OCI-LY1 (cell line): ENCODE data around the gene VPS36.

Experiments used
- H2AFZ ChIP-seq: fragments of 200-600 bp; sonication (generic), shearing (Covaris generic); 2 replicates; pipeline ENCODE4 v1.6.0; 2014; ENCODE audit warnings: antibody characterized with exemption, mild to moderate bottlenecking, low read length
- H3F3A ChIP-seq: fragments of 200-600 bp; sonication (generic), shearing (Covaris generic); 2 replicates; pipeline ENCODE4 v1.6.0; 2014; ENCODE audit warnings: mild to moderate bottlenecking, antibody characterized with exemption, low read length, moderate library complexity; ENCODE audit not compliant: insufficient read depth
- H3K27ac ChIP-seq: fragments of 200-600 bp; sonication (generic); 2 replicates; pipeline ENCODE4 v1.5.1; 2014; ENCODE audit warnings: low read length, mixed run types, mild to moderate bottlenecking, low read depth; ENCODE audit not compliant: poor library complexity, severe bottlenecking
- H3K27me3 ChIP-seq: fragments of 200-600 bp; sonication (generic); 2 replicates; pipeline ENCODE4 v1.6.0; 2014; ENCODE audit warnings: antibody characterized with exemption, mild to moderate bottlenecking, low read length, moderate library complexity; ENCODE audit not compliant: insufficient read depth
- H3K36me3 ChIP-seq: fragments of 200-600 bp; sonication (generic); 2 replicates; pipeline ENCODE4 v1.6.1; 2014; ENCODE audit warnings: mild to moderate bottlenecking, antibody characterized with exemption, low read length, moderate library complexity, mixed read lengths; ENCODE audit not compliant: insufficient read depth
- H3K4me1 ChIP-seq: fragments of 200-600 bp; sonication (generic); 2 replicates; pipeline ENCODE4 v1.5.1; 2014; ENCODE audit warnings: mild to moderate bottlenecking, low read length, moderate library complexity; ENCODE audit not compliant: insufficient read depth, severe bottlenecking
- H3K4me2 ChIP-seq: fragments of 200-600 bp; sonication (generic), shearing (Covaris generic); 2 replicates; pipeline ENCODE4 v1.6.1; 2014; ENCODE audit warnings: low read length
- H3K4me3 ChIP-seq: fragments of 200-600 bp; sonication (generic); 2 replicates; pipeline ENCODE4 v1.5.1; 2014; ENCODE audit warnings: low read length, low read depth, mild to moderate bottlenecking, mixed read lengths; ENCODE audit not compliant: poor library complexity, severe bottlenecking
- H3K79me2 ChIP-seq: fragments of 200-600 bp; shearing (Covaris generic); 2 replicates; pipeline ENCODE4 v1.6.1; 2016; ENCODE audit warnings: mixed run types, low read length, mixed read lengths; ENCODE audit not compliant: insufficient read depth
- H3K9ac ChIP-seq: fragments of 200-600 bp; sonication (generic), shearing (Covaris generic); 2 replicates; pipeline ENCODE4 v1.6.1; 2014; ENCODE audit warnings: mild to moderate bottlenecking, low read length, mixed read lengths
- H3K9me2 ChIP-seq: fragments of 200-600 bp; sonication (generic), shearing (Covaris generic); 2 replicates; pipeline ENCODE4 v1.6.1; 2014; ENCODE audit warnings: low read depth, mild to moderate bottlenecking, low read length, mixed read lengths
- H3K9me3 ChIP-seq: fragments of 200-600 bp; shearing (Covaris generic); 2 replicates; pipeline ENCODE4 v1.6.1; 2014; ENCODE audit warnings: low read length, mixed read lengths
- H4K20me1 ChIP-seq: fragments of 200-600 bp; sonication (generic), shearing (Covaris generic); 2 replicates; pipeline ENCODE4 v1.6.0; 2016; ENCODE audit warnings: mild to moderate bottlenecking, low read length; ENCODE audit not compliant: insufficient read depth
- CTCF ChIP-seq: fragments of 200-600 bp; sonication (generic), shearing (Covaris generic); IDR thresholded peaks from 2 replicates; pipeline ENCODE4 v1.5.1; 2017; ENCODE audit warnings: mild to moderate bottlenecking, antibody characterized with exemption, low read length, moderate library complexity, mixed read lengths
- EZH2 ChIP-seq: fragments of 200-600 bp; sonication (generic), shearing (Covaris generic); IDR thresholded peaks from 2 replicates; pipeline ENCODE4 v1.8.0; 2017; ENCODE audit warnings: borderline replicate concordance, mixed run types, mild to moderate bottlenecking, antibody characterized with exemption, low read length, moderate library complexity, mixed read lengths

VPS36 gene

DNA sequence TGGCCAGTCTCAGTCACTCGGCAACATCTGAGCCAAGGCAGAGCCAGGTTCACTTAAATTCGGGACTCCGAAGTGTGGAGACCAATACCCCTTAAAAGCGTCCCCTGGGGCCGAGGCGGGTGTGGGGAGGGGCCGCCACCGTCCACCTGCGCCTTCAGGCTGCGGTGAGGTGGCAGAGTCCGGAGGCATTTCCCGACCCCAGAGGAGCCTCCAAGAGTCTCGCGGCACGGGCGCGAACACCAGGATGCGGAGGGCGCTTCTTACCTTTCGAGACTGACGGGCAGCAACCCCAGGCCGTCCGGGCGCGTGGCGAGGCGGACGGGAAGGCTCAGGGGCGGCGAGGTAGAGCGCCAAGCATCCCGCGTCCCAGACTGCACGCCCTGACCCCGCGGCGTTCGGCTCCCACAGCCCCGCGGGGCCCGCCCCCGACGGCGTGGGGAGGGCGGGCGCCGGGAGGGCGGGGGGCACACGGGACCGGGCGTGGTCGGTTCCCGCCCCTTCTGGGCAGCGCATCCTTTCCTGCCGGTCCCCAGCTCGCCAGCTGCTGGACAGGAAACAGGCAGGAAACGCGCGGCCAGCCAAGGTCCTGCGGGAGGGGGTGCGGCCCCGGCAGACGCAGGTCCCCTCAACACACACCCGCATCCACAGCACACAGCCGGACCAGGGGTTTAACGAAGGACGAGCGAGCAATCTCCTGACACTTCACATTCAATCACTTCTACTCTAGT, 44.5 kb downstream of the VPS36 start, which contains the start of gene THSD1:
THSD1 (minus strand) TSS at position 406 of the 728 bp plus-strand sequence. CDS start 3,572 bp downstream, outside the sequence.
- Histone ChIP-seq H3K4me3 (peak within 1 kb of the TSS; percentile 48), H3K4me1 (peaks cover 9% of the 10 kb centered on the region), H3K4me2 (peak within 1 kb of the TSS; percentile 60), H3K27me3 (peaks cover 4% of the 10 kb centered on the region; the same call in 1 of the 2 replicates), H3K9me2 (no peaks in the 10 kb centered on the region), H3K36me3 (no peaks in the 10 kb centered on the region), H2AFZ (no peak within 1 kb of the TSS), H4K20me1 (no peaks in the 10 kb centered on the region), H3K27ac (no peak within 1 kb of the TSS), H3K9ac (no peak within 1 kb of the TSS; the same call in 1 of the 2 replicates), H3F3A (no peaks in the 10 kb centered on the region), H3K79me2 (no peaks in the 10 kb centered on the region), H3K9me3 (no peaks in the 10 kb centered on the region)
- no peak for TF ChIP-seq CTCF
- no peak for TF ChIP-seq EZH2

GRCh38 chr13:52405369-52405766, 45.1 kb downstream of the VPS36 start:
- H3K9me2 ChIP-seq = no peaks in the 10 kb centered on the region
- no peak for TF ChIP-seq CTCF
- TF ChIP-seq EZH2 = no peak
- H3K4me2 ChIP-seq = peak overlapping the region; percentile 60
- no peaks in the 10 kb centered on the region for H3K79me2 ChIP-seq
- H3K36me3 ChIP-seq = no peaks in the 10 kb centered on the region
- H3K9ac ChIP-seq = no peak overlapping the region
- H4K20me1 ChIP-seq = no peaks in the 10 kb centered on the region
- no peak overlapping the region for H2AFZ ChIP-seq
- H3K27me3 ChIP-seq = peaks cover 4% of the 10 kb centered on the region; the same call in 1 of the 2 replicates
- peaks cover 9% of the 10 kb centered on the region for H3K4me1 ChIP-seq
- peak overlapping the region; percentile 48 for H3K4me3 ChIP-seq
- H3F3A ChIP-seq = no peaks in the 10 kb centered on the region
- no peaks in the 10 kb centered on the region for H3K9me3 ChIP-seq
- no peak overlapping the region for H3K27ac ChIP-seq

DNA sequence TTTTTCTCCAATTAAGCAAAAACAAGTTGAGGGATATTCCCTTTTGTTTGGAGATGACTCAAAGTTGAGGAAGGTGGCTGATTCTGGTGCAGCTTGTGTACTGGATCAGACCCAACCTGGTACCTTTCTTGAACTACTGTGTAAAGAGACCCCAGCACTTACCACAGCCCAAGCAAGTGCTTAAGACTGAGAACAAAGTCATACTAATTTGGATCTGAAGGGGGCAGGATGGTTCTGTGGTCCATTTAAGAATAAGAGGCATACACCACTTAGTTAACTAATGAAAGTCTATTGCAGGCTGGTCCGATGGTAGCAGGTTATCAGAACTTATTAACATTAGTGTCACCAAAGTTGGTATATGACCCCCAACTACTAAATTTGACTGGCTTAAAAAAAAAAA, 50.7 kb downstream of the VPS36 start:
- no peak overlapping the region for H3K9ac ChIP-seq
- no peak; the same call in 1 of the 2 replicates for TF ChIP-seq CTCF
- no peak for TF ChIP-seq EZH2
- H3K4me2 ChIP-seq = no peak overlapping the region
- no peaks in the 10 kb centered on the region for H3K27me3 ChIP-seq
- H3K27ac ChIP-seq = no peak overlapping the region
- no peaks in the 10 kb centered on the region for H3K9me2 ChIP-seq
- no peaks in the 10 kb centered on the region for H4K20me1 ChIP-seq
- no peak overlapping the region for H2AFZ ChIP-seq
- no peaks in the 10 kb centered on the region for H3F3A ChIP-seq
- H3K36me3 ChIP-seq = no peaks in the 10 kb centered on the region
- H3K4me3 ChIP-seq = no peak overlapping the region
- H3K9me3 ChIP-seq = no peaks in the 10 kb centered on the region
- no peaks in the 10 kb centered on the region for H3K4me1 ChIP-seq
- no peaks in the 10 kb centered on the region for H3K79me2 ChIP-seq
